Large intestine (tissue), 3 donors: ENCODE data around the gene RAB11FIP4. TPM values are rescaled to one million over a fixed set of nuclear protein-coding genes. Genes with fewer than 3 reads are reported as not detected.

Source experiments
- DNase-seq, 2 donors: peaks; one replicate each; pipeline versions ENCODE4 v3.0.0 to v3.0.0-alpha.2; 2013
- H3K27ac ChIP-seq: one replicate; pipeline ENCODE4 v1.5.1; 2013; ENCODE audit warnings: low read length
- H3K27me3 ChIP-seq: 2 replicates; pipeline ENCODE4 v1.6.1; 2013; ENCODE audit warnings: low read length; ENCODE audit not compliant: control insufficient read depth, insufficient read depth
- H3K36me3 ChIP-seq: 2 replicates; pipeline ENCODE4 v1.6.1; 2013; ENCODE audit warnings: low read length; ENCODE audit not compliant: control insufficient read depth, insufficient read depth
- H3K4me1 ChIP-seq: one replicate; pipeline ENCODE4 v1.6.1; 2013; ENCODE audit warnings: low read length; ENCODE audit not compliant: control insufficient read depth, insufficient read depth
- H3K4me3 ChIP-seq: one replicate; pipeline ENCODE4 v1.5.1; 2013; ENCODE audit warnings: low read length
- H3K9me3 ChIP-seq: one replicate; pipeline ENCODE4 v1.6.1; 2013; ENCODE audit warnings: mild to moderate bottlenecking, low read depth, low read length, moderate library complexity; ENCODE audit not compliant: control insufficient read depth
- WGBS: methylation state at CpG from one replicate; pipeline ENCODE4 v1.1.5; 2013; ENCODE audit warnings: low lambda C conversion rate; ENCODE audit not compliant: insufficient coverage; 5-methylcytosine and 5-hydroxymethylcytosine counted together
- polyA plus RNA-seq: library from polyadenylated mRNA; unstranded; fragments of 120-200 nt; gene quantifications from one replicate; pipeline ENCODE4 v1.2.1, GENCODE V29; 2013

Gene RAB11FIP4
- polyA plus RNA-seq, 1 donor = 18.8 TPM

DNA sequence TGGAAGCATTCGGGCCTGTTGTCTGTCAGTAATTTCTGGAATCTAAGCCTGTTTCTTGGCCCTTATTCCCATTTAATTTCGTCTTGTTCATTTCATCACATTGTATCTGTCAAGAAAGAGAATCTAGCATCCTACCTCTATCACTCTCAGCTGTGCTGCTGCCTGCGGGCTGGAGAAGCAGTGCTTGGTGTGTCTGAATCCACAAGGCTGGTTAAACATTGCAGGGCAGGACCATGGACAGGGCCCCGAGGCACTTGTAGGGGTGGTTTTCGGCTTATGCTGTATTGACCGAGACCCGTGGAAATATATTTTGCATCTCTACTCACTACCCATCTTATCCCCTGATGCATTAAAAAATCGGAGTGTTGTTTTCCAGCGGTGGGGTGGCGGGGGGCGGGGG lies 3.1 kb downstream of the RAB11FIP4 start:
- Histone ChIP-seq H3K4me1 (peaks cover 2% of the 10 kb centered on the region), H3K27ac (no peak overlapping the region), H3K36me3 (no peaks in the 10 kb centered on the region), H3K9me3 (no peaks in the 10 kb centered on the region), H3K4me3 (no peak overlapping the region), H3K27me3 (peaks cover 48% of the 10 kb centered on the region)
- 88% methylated on average over 1 of the region's 11 CpGs for WGBS
- peak; percentile 42 to 60 for DNase-seq

DNA sequence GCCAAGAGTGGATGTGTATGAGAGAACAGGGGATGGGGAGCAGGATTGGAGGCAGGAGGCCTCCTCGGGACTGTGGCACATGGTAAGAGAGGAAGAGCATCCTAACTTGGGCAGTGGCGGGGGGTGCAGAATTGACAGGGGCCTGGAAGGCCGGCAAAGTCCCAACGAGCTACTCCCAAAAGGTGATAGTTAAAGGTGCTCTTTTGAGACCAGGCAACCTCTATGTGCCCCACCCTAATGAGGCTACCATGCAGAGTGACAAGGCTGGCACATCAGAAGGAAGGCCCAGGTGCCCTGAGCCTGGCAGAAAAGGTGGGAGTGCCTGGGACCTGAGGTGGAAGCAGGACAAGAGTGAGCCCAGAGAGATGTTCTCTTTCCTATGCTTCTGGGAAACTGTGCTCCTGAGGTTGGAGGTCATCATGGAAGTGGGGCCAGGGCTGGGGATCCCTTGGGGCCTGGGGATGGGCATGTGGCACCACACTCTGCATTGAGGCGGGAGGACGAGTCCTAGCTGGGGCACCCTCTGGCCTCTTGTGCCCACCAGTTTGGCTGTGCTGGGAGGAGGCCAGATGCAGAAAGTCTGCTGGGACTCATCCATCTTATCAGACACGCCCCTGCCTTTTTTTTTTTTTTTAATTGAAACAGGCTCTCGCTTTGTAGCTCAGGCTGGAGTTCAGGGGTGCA lies 5.9 kb downstream of the RAB11FIP4 start:
- peaks cover 27% of the 10 kb centered on the region for H3K27me3 ChIP-seq
- no peaks in the 10 kb centered on the region for H3K36me3 ChIP-seq
- H3K4me3 ChIP-seq = no peak overlapping the region
- no peak for DNase-seq
- 20% methylated on average over 1 of the region's 8 CpGs for WGBS
- no peaks in the 10 kb centered on the region for H3K4me1 ChIP-seq
- no peak overlapping the region for H3K27ac ChIP-seq
- H3K9me3 ChIP-seq = no peaks in the 10 kb centered on the region

DNA sequence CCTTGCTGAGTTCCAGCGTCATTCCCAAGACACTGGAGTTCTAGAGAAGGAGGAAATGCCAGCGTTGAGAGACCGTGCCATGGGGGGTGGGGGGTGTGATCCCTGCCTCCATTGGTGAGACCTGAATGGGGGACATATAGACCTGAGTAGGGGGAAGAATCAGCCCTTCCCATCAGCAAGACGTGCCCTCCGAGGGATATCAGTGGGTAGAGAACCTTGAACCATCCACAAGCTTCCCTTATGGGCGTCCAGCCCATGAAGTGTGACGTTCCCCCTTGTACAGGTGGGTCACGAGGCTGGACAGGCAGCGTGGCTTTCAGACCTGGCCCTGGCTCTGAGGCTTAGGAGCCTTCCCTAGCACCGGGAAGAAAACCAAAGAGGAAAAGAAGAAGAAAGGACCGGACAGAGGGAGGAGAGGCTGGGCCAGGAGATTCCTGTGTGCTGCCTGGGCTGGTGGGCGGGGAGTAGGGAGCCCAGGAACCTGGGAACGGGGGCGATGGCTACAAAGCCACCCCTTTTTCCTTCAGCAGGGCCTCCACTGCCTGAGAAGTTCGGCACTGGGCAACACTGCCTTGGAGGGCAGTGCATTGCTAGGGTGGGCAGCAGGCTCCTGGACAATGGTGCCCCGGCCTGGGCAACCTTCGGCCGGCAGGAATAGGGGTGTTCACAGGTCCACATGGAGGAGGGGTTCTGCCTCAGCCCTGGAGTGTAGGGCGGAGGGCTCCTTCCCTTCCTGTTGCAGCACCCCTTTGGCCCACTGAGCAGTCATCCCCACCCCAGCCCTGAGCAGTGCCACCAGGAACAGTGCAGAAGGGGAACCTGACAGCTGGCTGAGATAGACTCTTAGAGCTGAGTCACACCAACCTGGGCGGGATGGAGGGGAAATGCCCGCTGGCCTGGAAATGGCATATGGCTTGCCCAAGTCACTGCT lies 7.2 kb downstream of the RAB11FIP4 start:
- H3K9me3 ChIP-seq = no peaks in the 10 kb centered on the region
- H3K27ac ChIP-seq = no peak overlapping the region
- no peak for DNase-seq
- WGBS = no CpG with 5 or more reads among the region's 21 CpGs
- H3K4me1 ChIP-seq = no peaks in the 10 kb centered on the region
- no peak overlapping the region for H3K4me3 ChIP-seq
- H3K36me3 ChIP-seq = no peaks in the 10 kb centered on the region
- peaks cover 14% of the 10 kb centered on the region for H3K27me3 ChIP-seq

DNA sequence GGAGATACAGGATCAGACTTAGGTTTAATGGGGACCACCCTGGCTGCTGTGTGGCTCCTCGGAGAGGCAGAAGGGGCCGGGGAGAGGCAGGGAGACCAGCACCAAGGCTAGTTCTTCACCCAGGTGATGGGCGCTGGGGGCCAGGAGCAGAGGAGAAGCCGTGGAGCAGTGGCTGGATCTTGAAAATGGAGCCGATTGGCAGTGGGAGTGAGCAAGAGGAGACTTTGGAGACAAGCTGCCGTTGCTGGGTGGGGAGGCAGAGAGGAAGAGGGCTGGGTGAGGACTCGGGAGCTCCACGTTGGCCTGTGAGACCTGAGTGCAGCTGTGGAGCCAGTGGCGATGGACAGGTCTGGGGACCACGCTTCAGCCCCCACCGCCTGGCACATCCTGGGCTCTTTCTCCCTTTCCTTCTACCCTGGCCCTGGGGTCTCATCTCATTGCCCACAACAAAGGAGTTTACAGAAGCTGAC lies 9.0 kb downstream of the RAB11FIP4 start:
- H3K4me3 ChIP-seq = no peak overlapping the region
- H3K4me1 ChIP-seq = no peaks in the 10 kb centered on the region
- 40% methylated on average over 1 of the region's 11 CpGs for WGBS

DNA sequence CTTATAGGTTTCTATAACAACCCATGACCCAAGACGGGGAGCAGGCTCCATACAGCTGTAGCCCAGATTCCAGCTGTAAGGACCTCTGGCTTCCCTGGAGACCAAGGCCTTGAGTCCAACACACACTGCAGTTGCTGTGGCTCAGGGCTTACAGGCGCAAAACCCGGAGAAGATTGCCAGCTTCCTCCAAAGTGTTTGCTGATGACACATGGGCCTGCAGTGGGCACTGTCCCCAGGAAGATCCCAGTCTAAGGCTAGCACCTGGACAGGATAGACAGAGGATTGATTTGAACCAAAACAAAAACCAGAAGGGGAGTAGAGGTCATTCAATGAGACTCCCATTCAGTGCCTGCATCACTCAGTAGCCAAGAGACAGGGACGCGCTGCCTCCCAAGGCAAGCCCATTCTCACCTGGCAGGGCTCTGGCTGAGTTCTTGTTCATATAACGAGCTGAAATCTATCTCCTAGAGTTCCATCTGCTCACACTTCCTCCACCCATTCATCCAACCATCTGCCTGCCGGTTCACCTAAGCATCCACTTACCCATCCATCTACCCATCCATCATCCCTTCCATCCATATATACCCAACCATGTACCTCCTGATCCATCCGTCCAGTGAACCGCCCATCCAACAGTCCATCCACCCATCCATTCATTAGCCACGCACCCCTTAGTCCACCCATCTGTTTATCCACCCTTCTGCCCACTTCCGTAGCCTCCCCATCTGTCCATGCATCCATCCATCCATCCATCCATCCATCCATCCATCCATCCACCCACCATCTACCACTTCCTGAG lies 10.2 kb downstream of the RAB11FIP4 start:
- no peak for DNase-seq
- H3K9me3 ChIP-seq = no peaks in the 10 kb centered on the region

More for the DNA sequence above, 9.0 kb downstream of the RAB11FIP4 start:
- Histone ChIP-seq H3K27ac (no peak overlapping the region), H3K36me3 (no peaks in the 10 kb centered on the region), H3K27me3 (peaks cover 5% of the 10 kb centered on the region), H3K9me3 (no peaks in the 10 kb centered on the region)
- no peak for DNase-seq

DNA sequence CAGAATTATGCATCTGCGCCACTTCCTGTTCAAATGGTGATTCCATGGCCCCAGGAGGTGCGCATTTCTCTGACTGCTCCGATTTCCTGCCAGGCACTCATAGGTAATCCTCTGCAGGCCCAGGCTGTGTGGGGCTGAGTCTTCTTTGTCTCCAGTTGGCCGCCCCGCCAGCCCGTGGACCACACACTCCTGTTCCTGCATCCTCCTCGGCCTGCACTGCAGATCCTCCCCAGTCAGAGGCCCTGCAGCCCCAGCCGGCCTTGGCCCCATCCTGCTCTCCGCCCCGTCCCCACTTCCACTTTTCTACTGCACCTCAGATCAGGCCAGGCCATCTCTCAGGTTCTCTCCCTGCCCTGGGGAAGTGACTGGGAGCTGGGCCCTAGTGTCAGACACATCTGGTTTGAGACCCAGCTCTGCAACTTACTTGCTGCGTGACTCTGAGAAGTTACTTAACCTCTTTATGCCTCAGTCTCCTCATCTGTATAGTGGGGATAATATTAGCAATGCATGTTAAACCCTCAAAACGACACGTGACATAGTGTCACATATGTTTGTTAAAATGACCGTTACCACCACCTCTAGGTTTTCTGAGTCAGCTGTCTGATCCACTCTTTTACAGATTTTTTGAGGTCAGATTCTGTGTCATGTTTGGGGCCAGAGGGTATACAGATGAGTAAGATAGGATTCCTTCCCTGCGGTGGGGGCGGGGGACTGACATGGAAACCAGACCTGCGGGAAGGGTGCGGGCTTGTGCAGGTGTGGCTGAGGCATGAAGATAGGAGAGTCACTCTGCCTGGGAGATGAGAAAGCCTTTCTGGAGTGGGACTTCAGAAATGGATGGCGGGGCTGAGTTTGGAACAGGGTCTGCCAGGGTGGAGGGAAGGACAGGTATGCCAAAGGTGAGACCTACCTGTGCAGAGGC lies 12.8 kb downstream of the RAB11FIP4 start:
- no peak for DNase-seq

More for the DNA sequence above, 10.2 kb downstream of the RAB11FIP4 start:
- H3K27me3 ChIP-seq = peaks cover 5% of the 10 kb centered on the region
- no peaks in the 10 kb centered on the region for H3K36me3 ChIP-seq
- no peaks in the 10 kb centered on the region for H3K4me1 ChIP-seq
- WGBS = 80% methylated on average over 1 of the region's 11 CpGs
- no peak overlapping the region for H3K27ac ChIP-seq
- no peak overlapping the region for H3K4me3 ChIP-seq

DNA sequence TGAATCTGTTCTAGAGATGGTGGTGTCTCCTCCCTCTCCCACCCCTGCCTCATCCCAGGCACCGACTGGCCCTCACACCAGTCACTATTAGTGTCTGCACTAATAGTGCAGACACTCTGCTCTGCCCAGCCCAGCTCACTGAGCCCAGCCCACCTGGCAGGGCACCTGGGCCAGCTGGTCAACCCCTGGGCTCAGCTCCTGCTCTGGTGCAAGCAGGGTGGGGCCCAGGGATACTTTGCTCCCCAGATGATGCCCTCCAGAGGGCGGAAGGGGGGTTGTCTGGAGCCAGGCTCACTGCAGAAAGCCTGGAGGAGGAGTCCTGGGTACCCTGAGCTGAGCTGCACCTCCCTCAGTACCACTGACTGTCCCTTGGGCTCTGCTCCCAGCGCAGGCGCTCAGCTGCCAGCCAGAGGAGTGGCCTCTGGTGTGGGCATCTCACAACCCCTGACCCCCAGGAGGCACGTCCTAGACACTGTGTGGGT lies 14.5 kb downstream of the RAB11FIP4 start:
- H3K4me1 ChIP-seq = no peaks in the 10 kb centered on the region
- peaks cover 8% of the 10 kb centered on the region for H3K27me3 ChIP-seq
- no peaks in the 10 kb centered on the region for H3K36me3 ChIP-seq
- WGBS = no CpG with 5 or more reads among the region's 5 CpGs
- no peak for DNase-seq
- no peak overlapping the region for H3K27ac ChIP-seq
- no peak overlapping the region for H3K4me3 ChIP-seq
- no peaks in the 10 kb centered on the region for H3K9me3 ChIP-seq

More for the DNA sequence above, 12.8 kb downstream of the RAB11FIP4 start:
- no CpG with 5 or more reads among the region's 19 CpGs for WGBS
- peaks cover 2% of the 10 kb centered on the region for H3K27me3 ChIP-seq
- H3K9me3 ChIP-seq = no peaks in the 10 kb centered on the region
- H3K27ac ChIP-seq = no peak overlapping the region
- H3K4me1 ChIP-seq = no peaks in the 10 kb centered on the region
- H3K4me3 ChIP-seq = no peak overlapping the region
- no peaks in the 10 kb centered on the region for H3K36me3 ChIP-seq

DNA sequence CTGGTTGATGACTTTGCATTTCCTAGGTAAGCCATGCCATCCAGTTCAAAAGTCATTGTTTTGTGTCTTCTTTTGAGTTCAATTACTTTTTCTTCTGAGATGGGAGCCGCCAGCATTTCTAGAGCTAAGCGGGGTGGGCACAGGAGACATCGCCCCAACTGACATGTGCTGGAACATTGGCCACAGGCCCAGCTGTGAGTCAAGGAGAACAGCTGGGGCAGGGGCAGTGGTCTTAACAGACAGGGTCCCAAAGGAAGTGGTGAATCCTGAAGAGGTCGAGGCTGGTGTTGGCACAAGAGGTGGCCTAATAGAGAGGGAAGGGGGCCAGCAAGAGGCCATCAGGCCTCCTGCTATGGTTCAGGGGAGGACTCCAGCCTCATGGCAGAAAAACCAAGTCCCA lies 17.1 kb downstream of the RAB11FIP4 start:
- no CpG with 5 or more reads among the region's 4 CpGs for WGBS
- DNase-seq = no peak
- no peaks in the 10 kb centered on the region for H3K4me1 ChIP-seq

DNA sequence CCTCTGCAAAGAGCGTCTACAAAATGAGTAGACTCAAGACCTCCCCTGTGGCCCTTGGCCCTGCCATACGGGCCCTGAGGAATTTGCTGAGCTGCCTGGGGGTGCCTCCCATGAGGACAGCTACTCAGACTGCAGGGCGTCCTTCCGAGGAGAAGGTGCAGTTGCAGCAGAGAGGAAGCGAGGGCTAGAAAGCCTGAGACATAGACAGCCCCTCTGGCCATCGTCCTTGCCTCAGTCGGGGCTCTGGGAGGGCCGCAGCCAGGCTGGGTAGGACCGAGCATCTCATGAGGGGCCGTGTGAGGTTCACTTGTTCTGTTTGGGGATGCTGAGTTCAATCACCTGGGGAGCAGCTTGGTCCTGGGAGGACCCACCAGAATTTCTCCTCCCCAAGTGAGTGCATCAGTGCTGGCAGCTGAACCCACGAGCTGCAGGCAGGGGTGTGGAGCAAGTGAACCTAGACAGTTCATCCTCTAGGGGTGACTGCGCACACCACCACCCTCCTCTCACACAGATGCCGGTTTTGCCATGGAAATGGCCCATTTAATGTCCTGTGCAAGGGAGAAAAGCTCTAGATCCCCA lies 20.3 kb downstream of the RAB11FIP4 start:
- Histone ChIP-seq H3K27me3 (peaks cover 26% of the 10 kb centered on the region), H3K9me3 (no peaks in the 10 kb centered on the region), H3K27ac (no peak overlapping the region), H3K4me1 (no peaks in the 10 kb centered on the region), H3K36me3 (no peaks in the 10 kb centered on the region), H3K4me3 (no peak overlapping the region)
- WGBS = no CpG with 5 or more reads among the region's 13 CpGs
- no peak for DNase-seq

More for the DNA sequence above, 17.1 kb downstream of the RAB11FIP4 start:
- no peak overlapping the region for H3K4me3 ChIP-seq
- H3K27me3 ChIP-seq = peaks cover 19% of the 10 kb centered on the region
- no peaks in the 10 kb centered on the region for H3K9me3 ChIP-seq
- no peak overlapping the region for H3K27ac ChIP-seq
- no peaks in the 10 kb centered on the region for H3K36me3 ChIP-seq
